Right lobe of liver (tissue), 4 donors: Measurements from ENCODE around the gene CRTAC1.

Experiments used
- CTCF ChIP-seq, 4 donors: fragments of 200-600 bp in 3 of 4; fragments of 450-650 bp in 1 of 4; IDR thresholded peaks; one replicate each; pipeline versions ENCODE4 v1.5.1 to v1.8.0; 2016 to 2022; ENCODE audit warnings: antibody characterized with exemption in 4 of 4, mild to moderate bottlenecking in 2 of 4
- POLR2A ChIP-seq: fragments of 450-650 bp; IDR thresholded peaks from one replicate; pipeline ENCODE4 v1.6.1; 2017; ENCODE audit warnings: antibody characterized with exemption, mild to moderate bottlenecking
- donor health status: DM: no; HTN: no; CAD: no.
- donor health status: DM: no; HTN: no; CAD: no.
- donor health status: DM: no; HTN: yes; CAD: no.

GRCh38 chr10:97920865-97921264 is 109.6 kb downstream of the CRTAC1 start:
- no peak for TF ChIP-seq CTCF (IDR thresholded peaks at IDR 0.05)
- no peak for TF ChIP-seq POLR2A
